H54 (cell line): ENCODE measurements around the gene NDST1.

Source experiments
- DNase-seq: peaks from one replicate; pipeline ENCODE4 v3.0.0; 2011; ENCODE audit warnings: low spot score, mixed read lengths; ENCODE audit not compliant: insufficient read length
- FAIRE-seq: peaks from 3 replicates; lab custom pipeline; 2011; peaks lifted over from hg19 to GRCh38; lab: Jason Lieb, UNC
- POLR2A ChIP-seq: IDR thresholded peaks from 2 replicates; pipeline ENCODE4 v1.6.1; 2011; ENCODE audit warnings: low read depth, mild to moderate bottlenecking, low read length

The NDST1 gene

GRCh38 chr5:150520747-150521521 is 13.0 kb downstream of the NDST1 start:
- FAIRE-seq (no peak), DNase-seq (no peak)
- TF ChIP-seq POLR2A: no peak

- no peak for TF ChIP-seq POLR2A
- FAIRE-seq (no peak), DNase-seq (no peak)
Measured at GRCh38 chr5:150521522-150521817, 13.5 kb downstream of the NDST1 start.

- TF ChIP-seq POLR2A: no peak
- no peak for DNase-seq
- no peak for FAIRE-seq
Measured at GRCh38 chr5:150521939-150522503, 14.1 kb downstream of the NDST1 start.

- FAIRE-seq: no peak
- DNase-seq: no peak
- no peak for TF ChIP-seq POLR2A
Measured at GRCh38 chr5:150522504-150523414, 14.8 kb downstream of the NDST1 start.

GRCh38 chr5:150523472-150524350 is 15.8 kb downstream of the NDST1 start:
- no peak for FAIRE-seq
- DNase-seq: no peak
- no peak for TF ChIP-seq POLR2A

- TF ChIP-seq POLR2A: no peak
- no peak for DNase-seq
- no peak for FAIRE-seq
Measured at GRCh38 chr5:150525163-150525562, 17.2 kb downstream of the NDST1 start.

- no peak for DNase-seq
- no peak for FAIRE-seq
- TF ChIP-seq POLR2A: no peak
Measured at GRCh38 chr5:150525781-150526180, 17.9 kb downstream of the NDST1 start.

GRCh38 chr5:150527038-150527437 is 19.1 kb downstream of the NDST1 start:
- FAIRE-seq: no peak
- no peak for DNase-seq
- TF ChIP-seq POLR2A: no peak

GRCh38 chr5:150527808-150528207 is 19.9 kb downstream of the NDST1 start:
- FAIRE-seq (no peak), DNase-seq (no peak)
- no peak for TF ChIP-seq POLR2A

- TF ChIP-seq POLR2A: no peak
- no peak for DNase-seq
- no peak for FAIRE-seq
Measured at GRCh38 chr5:150528924-150529546, 21.1 kb downstream of the NDST1 start.

GRCh38 chr5:150529555-150529954 is 21.6 kb downstream of the NDST1 start:
- no peak for TF ChIP-seq POLR2A
- FAIRE-seq: no peak
- DNase-seq: no peak

GRCh38 chr5:150530423-150530822 is 22.5 kb downstream of the NDST1 start:
- TF ChIP-seq POLR2A: no peak
- no peak for DNase-seq
- FAIRE-seq: no peak
